GM12878 (cell line): ENCODE data around the gene TRIM32.

Experiments
- EZH2 ChIP-seq: IDR thresholded peaks from 2 replicates; pipeline ENCODE4 v1.6.1; 2012; ENCODE audit warnings: low read depth, mild to moderate bottlenecking, control low read depth, inconsistent platforms, low read length, borderline replicate concordance; ENCODE audit not compliant: control insufficient read depth
- SMC3 ChIP-seq: IDR thresholded peaks from 2 replicates; pipeline ENCODE4 v1.6.1; 2011; ENCODE audit warnings: low read length, improper control_type of control experiment, borderline replicate concordance
- TAF1 ChIP-seq: IDR thresholded peaks from 2 replicates; pipeline ENCODE4 v1.6.1; 2011; ENCODE audit warnings: mild to moderate bottlenecking, low read depth, low read length, borderline replicate concordance
- TF ChIP-seq, protein P1 (sequence below): fragments of 450-650 bp; IDR thresholded peaks from 2 replicates; pipeline ENCODE4 v1.6.1; 2014; ENCODE audit warnings: mild to moderate bottlenecking
- TF ChIP-seq, protein P2 (sequence below): IDR thresholded peaks from 2 replicates; pipeline ENCODE4 v1.6.1; 2012; ENCODE audit warnings: low read depth, low read length, improper control_type of control experiment
- TF ChIP-seq, protein P3 (sequence below), 3 experiments: IDR thresholded peaks in 2 of 3; conservative IDR thresholded peaks in 1 of 3; 2 replicates each; pipeline ENCODE4 v1.5.1; 2011; ENCODE audit warnings: low read depth in 3 of 3, low read length in 3 of 3, mild to moderate bottlenecking in 3 of 3, control low read depth in 2 of 3, moderate library complexity in 2 of 3, inconsistent platforms in 1 of 3, mixed read lengths in 1 of 3; ENCODE audit not compliant: control insufficient read depth in 2 of 3, insufficient read depth in 1 of 3; ENCODE audit errors: extremely low read depth in 1 of 3

DNA sequence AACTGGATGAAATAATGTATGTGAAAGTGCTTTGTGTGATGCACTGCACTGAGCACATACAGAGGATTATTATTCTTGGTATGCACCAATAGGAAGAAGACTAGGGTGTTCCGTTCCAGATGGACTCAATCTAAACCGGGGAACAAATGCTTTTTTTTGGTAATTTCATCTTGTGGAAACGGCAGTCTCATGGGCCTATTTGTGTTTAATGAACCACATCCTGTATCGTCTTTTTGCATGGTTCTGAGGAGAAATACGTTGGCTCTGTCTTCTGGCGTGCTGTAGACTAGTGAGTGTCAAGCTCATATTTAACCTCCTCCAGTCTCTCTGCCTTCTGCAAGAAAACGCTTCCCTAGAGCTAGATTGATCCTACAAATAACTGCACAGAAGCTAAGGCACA is 30.0 kb downstream of the TRIM32 start:
- TF ChIP-seq EZH2 (no peak), TAF1 (no peak), SMC3 (no peak)
- TF ChIP-seq, protein P1, sequence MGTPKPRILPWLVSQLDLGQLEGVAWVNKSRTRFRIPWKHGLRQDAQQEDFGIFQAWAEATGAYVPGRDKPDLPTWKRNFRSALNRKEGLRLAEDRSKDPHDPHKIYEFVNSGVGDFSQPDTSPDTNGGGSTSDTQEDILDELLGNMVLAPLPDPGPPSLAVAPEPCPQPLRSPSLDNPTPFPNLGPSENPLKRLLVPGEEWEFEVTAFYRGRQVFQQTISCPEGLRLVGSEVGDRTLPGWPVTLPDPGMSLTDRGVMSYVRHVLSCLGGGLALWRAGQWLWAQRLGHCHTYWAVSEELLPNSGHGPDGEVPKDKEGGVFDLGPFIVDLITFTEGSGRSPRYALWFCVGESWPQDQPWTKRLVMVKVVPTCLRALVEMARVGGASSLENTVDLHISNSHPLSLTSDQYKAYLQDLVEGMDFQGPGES: no peak
- TF ChIP-seq, protein P2, sequence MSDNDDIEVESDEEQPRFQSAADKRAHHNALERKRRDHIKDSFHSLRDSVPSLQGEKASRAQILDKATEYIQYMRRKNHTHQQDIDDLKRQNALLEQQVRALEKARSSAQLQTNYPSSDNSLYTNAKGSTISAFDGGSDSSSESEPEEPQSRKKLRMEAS: no peak
- TF ChIP-seq, protein P3, sequence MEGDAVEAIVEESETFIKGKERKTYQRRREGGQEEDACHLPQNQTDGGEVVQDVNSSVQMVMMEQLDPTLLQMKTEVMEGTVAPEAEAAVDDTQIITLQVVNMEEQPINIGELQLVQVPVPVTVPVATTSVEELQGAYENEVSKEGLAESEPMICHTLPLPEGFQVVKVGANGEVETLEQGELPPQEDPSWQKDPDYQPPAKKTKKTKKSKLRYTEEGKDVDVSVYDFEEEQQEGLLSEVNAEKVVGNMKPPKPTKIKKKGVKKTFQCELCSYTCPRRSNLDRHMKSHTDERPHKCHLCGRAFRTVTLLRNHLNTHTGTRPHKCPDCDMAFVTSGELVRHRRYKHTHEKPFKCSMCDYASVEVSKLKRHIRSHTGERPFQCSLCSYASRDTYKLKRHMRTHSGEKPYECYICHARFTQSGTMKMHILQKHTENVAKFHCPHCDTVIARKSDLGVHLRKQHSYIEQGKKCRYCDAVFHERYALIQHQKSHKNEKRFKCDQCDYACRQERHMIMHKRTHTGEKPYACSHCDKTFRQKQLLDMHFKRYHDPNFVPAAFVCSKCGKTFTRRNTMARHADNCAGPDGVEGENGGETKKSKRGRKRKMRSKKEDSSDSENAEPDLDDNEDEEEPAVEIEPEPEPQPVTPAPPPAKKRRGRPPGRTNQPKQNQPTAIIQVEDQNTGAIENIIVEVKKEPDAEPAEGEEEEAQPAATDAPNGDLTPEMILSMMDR (IDR thresholded peaks at IDR 0.05 in 2 of 3, conservative IDR thresholded peaks at IDR 0.05 in 1 of 3; ENCODE audit: control insufficient read depth in 2 of 3, extremely low read depth in 1 of 3, insufficient read depth in 1 of 3, low read depth in 3 of 3, low read length in 3 of 3): no peak
